ENCODE data around the gene MTHFD1L.
"Not testable (repeated sequence)": the region's sequence is repeated elsewhere in the genome, so short reads cannot be mapped to it uniquely, and the experiment has no call there.

Gene MTHFD1L

GRCh38 chr6:150865406-150866146 lies at the start of gene MTHFD1L:
MTHFD1L (plus strand) TSS chr6:150865702; CDS start chr6:150865823, 121 bp downstream.
- DNase-seq (ENCODE audit: low spot score) (peak; percentile 93), FAIRE-seq (no peak)

- not testable (repeated sequence) for DNase-seq (ENCODE audit: low spot score); FAIRE-seq
These were observed 48.9 kb upstream of the MTHFD1L start for GRCh38 chr6:150816554-150816953.

GRCh38 chr6:150822932-150823331 lies 42.6 kb upstream of the MTHFD1L start:
- DNase-seq (ENCODE audit: low spot score) (no peak), FAIRE-seq (no peak)

DNA sequence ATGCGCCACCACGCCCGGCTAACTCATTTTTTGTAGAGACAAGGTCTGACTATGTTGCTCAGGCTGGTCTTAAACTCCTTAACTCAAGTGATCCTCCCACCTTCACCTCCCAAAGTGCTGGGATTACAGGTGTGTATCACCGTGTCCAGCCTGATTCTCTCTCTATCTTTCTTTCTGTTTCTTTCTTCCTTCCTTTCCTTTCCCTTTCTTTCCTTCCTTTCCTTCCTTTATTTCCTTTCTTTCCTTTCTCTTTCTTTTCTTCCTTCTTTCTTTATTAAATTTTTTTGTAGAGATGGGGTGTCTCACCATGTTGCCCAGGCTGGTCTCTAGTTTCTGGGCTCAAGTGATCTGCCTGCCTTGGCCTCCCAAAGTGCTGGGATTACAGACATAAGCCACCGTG lies 38.7 kb upstream of the MTHFD1L start:
- no peak for DNase-seq (ENCODE audit: low spot score)
- FAIRE-seq: no peak

DNA sequence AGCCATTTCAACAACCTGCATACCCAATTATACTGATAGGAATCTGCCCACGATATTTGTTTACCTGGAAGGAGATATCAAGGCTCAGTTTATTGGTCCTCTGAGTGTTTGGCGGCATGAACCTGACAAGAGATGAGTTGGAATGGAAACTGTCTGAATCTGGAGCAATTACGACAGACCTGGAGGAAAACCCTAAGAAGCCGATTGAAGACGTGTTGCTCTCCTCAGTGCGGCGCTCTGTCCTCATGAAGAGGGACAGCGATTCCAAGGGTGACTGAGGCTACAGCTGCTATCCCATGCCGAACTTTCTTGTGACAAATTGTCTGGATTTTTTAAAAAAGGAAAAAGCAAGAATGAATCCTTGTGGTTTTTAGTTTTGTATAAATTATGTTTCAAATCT lies 37.4 kb upstream of the MTHFD1L start:
- not testable (repeated sequence) for FAIRE-seq; DNase-seq (ENCODE audit: low spot score)

DNA sequence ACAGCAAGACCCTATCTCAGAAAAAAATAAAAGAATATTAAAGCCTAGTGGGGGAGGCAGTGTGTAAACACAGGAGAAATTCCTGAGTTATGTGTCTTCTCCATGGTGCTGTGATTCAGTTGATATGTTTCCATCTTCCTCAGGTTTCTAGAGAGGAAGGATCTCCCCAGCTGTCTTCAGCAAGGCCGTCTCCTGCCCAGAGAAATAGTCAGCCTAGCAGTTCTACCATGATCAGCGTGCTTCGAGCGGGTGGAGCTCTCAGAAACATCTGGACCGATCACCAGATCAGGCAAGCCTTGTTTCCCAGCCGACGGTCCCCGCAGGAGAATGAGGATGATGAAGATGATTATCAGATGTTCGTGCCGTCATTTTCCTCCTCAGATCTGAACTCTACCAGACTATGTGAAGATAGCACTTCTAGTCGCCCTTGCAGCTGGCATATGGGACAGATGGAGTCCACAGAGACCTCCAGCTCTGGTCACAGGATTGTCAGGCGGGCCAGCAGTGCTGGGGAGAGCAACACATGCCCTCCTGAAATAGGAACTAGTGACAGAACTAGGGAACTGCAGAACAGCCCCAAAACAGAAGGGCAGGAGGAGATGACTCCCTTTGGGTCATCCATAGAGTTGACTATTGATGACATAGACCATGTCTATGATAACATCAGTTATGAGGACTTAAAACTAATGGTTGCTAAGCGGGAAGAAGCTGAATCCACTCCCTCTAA lies 34.9 kb upstream of the MTHFD1L start:
- DNase-seq (ENCODE audit: low spot score) (no peak), FAIRE-seq (no peak)

DNA sequence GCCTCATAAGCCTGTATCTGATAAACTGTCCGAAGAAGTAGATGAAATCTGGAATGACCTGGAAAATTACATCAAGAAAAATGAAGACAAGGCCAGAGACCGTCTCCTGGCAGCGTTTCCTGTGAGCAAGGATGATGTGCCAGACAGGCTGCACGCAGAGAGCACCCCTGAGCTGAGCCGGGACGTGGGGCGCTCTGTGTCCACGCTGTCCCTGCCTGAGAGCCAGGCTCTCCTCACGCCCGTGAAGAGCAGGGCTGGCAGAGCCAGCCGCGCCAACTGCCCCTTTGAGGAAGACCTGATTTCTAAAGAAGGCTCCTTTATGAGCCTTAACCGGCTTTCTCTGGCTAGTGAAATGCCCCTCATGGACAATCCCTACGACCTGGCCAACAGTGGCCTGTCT lies 33.9 kb upstream of the MTHFD1L start:
- no peak for DNase-seq (ENCODE audit: low spot score)
- no peak for FAIRE-seq

GRCh38 chr6:150835620-150836019 lies 29.9 kb upstream of the MTHFD1L start:
- no peak for FAIRE-seq
- no peak for DNase-seq (ENCODE audit: low spot score)

- DNase-seq (ENCODE audit: low spot score): no peak
- FAIRE-seq: no peak
These were observed 25.3 kb upstream of the MTHFD1L start for GRCh38 chr6:150840185-150840584.

DNA sequence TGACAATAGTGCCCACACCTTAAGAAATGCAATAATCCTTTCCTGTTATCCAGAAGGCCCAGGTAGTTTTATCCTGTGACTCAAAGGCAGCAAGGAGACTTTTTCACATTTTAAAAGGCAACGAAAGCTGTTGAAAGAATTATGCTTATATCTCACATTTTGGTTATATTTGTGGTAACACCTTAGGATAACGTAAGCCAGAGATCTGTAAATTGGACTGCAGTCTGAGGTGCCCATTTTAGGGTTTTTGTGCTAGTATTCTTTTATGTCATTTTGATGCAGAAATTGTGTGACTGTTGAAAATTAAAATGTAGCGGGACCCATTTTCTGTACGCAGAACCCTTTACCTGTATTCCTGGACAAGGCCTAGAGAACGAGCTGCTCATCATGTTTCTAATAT lies 24.3 kb upstream of the MTHFD1L start:
- DNase-seq (ENCODE audit: low spot score) (no peak), FAIRE-seq (no peak)

DNA sequence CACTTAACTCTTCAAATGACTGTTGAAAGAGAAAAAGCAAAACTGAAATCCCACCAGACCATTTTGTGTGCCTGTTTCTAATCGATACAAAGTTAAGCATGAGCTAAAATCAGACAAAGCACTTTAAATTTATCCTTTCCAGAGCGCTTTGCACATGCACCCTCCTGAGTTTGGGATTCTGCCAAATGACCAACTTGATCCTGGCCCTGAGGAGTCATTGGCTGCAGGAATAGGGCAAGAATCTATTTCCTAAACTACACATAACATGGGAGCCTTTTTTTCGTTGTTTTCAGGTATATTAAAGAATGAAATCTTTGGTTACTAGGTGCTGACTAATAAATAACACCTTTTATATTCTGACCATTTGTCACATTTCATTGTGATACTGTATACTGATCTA lies 23.8 kb upstream of the MTHFD1L start:
- FAIRE-seq (no peak), DNase-seq (ENCODE audit: low spot score) (no peak)

DNA sequence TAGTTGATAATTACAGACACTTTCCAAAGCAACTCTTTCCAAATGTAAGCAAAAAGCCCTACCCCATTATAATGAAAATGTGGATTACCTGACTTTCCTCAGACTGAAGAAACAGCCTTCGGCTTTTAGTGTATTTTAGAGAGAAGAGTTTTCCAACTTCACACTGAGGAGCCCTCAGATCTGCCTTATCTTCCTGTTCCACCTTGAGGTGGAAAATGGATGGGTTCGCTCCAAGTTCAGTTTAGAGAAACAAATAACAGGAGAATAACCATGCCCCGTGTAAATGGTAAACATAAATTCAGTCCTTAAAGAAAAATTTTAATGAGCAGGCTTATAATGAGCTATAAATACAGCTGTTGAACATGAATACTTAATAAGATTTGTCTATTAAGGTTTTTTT lies 21.1 kb upstream of the MTHFD1L start:
- FAIRE-seq: no peak
- DNase-seq (ENCODE audit: low spot score): no peak

DNA sequence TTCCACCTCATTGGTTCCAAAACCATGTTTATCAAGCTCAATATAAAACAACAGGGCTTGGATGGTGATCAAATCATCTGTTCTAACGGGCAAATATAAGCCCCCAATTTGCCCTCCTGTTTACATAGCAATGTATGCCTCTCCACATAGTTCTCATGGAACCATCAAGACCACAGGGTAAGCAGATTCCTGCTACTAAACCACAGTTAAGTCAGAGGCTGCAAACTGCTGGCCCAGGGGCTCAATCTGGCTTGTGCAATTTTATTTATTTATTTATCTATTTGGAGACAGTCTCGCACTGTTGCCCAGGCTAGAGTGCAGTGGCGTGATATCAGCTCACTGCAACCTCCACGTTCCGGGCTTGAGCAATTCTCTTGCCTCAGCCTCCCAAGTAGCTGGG lies 18.9 kb upstream of the MTHFD1L start:
- FAIRE-seq: no peak

GRCh38 chr6:150848400-150848799 lies 17.1 kb upstream of the MTHFD1L start:
- FAIRE-seq: no peak

More for the DNA sequence above, 18.9 kb upstream of the MTHFD1L start:
- no peak for DNase-seq (ENCODE audit: low spot score)

GRCh38 chr6:150854392-150854791 lies 11.1 kb upstream of the MTHFD1L start:
- not testable (repeated sequence) for DNase-seq (ENCODE audit: low spot score); FAIRE-seq

More at GRCh38 chr6:150848400-150848799, 17.1 kb upstream of the MTHFD1L start:
- no peak for DNase-seq (ENCODE audit: low spot score)

DNA sequence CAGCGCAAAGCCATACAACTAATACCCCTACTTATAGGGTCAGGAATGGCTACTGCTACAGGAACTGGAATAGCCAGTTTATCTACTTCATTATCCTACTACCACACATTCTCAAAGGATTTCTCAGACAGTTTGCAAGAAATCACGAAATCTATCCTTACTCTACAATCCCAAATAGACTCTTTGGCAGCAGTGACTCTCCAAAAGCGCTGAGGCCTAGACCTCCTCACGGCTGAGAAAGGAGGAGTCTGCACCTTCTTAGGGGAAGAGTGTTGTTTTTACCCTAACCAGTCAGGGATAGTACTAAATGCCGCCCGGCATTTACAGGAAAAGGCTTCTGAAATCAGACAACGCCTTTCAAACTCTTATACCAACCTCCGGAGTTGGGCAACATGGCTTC lies 10.3 kb upstream of the MTHFD1L start:
- FAIRE-seq; DNase-seq (ENCODE audit: low spot score): not testable (repeated sequence)

DNA sequence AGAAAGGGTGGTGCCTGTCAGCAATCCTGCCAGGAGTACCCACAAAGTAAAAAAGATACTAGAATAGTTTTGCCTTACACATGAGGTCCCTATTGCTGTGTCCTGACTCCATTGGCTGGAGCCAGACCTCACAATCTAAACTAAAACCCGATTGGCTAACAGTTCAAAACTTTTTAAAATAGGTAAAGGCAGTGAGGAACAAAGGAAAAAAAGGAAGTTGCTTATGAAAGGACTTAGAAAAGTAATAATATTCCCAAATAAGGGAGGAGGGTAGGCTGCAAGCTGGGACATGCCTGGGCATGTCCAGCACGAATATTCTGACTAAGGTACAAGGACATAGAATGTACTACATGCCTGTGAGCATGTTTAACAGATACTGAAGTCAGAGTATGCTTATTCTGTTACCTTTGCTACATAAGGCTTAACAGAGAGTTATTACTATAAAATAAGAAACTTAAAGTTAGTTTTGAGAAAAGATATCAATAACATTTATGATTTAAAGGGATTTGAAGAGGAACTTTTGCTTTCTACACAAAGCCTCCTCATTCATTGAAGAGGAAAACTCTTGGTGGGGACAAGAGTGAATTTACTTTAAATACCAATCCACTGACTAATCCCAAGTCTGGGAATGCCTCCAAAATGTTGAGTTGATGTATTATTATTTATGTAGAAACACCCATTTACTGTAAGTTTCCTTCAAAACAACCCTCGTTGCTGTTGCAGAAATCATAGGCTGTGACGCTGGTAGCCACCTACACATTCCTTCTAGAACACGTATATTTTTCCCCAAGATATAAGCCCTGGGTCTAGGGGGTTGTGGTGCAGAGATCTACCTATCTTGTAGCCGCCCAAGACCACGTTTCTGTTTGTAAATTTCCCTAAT lies 8.2 kb upstream of the MTHFD1L start:
- FAIRE-seq (no peak), DNase-seq (ENCODE audit: low spot score) (peak; percentile 66)

DNA sequence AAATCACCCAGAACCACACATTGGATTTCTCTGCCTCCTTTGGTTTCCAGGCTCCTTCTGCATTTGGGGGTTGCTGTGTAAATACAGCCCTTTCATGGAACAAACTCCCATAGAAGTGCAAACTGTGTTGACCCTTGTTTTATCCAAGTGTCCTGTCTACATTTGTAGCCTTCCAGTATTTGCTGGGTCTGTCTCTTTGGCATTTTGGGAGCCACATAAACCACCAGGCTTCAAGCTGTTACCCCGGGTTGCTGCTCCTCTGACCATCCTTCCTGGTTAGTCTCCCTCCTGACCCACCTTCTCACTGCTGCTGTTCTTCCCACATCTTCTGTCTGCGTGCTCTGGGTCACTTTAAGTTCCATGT lies 7.6 kb upstream of the MTHFD1L start:
- FAIRE-seq (no peak), DNase-seq (ENCODE audit: low spot score) (peak; percentile 30)

- not testable (repeated sequence) for DNase-seq (ENCODE audit: low spot score); FAIRE-seq
These were observed 3.9 kb upstream of the MTHFD1L start for GRCh38 chr6:150861448-150862168.

DNA sequence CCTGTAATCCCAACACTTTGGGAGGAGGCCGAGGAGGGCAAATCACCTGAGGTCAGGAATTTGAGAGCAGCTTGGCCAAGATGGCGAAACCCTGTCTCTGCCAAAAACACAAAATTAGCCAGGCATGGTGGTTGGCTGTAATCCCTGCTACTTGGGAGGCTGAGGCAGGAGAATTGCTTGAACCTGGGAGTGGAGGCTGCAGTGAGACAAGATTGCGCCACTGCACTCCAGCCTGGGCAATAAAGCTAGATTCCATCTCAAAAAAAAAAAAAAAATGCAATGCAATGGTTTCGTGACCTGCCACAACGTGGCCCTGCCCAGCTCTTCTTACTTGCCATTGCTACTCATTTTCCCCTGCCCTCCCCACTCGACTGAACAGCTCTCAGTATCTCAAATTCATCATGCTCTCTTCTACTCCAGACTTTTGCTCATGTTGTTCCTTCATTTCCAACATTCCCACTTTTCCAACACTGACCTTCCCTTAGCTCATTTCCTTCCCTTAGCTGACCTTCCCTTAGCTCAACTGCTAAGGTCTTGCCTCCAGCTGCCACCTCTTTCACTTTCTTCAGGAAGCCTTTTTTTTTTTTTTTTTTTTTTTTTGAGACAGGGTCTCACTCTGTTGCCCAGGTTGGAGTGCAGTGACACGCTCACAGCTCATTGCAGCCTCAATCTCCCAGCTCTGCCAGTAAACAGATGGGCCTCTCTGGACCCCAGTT lies 2.1 kb upstream of the MTHFD1L start:
- FAIRE-seq: no peak
- DNase-seq (ENCODE audit: low spot score): no peak
